ENCODE measurements around the gene GTPBP2. TPM values are rescaled to one million over a fixed set of nuclear protein-coding genes. Genes with fewer than 3 reads are reported as not detected.

GTPBP2 gene
- total RNA-seq, 1 experiment from 2014 or later, result 70.3 TPM

GRCh38 chr6:43572015-43572414 lies 57.0 kb downstream of the GTPBP2 start:
- no peak overlapping the region for H3K4me3 ChIP-seq (ENCODE audit: low read length)
- no peak overlapping the region for H2AFZ ChIP-seq (ENCODE audit: low read length)
- H3K27me3 ChIP-seq (ENCODE audit: low read length), result no peaks in the 10 kb centered on the region
- H3K4me2 ChIP-seq (ENCODE audit: low read depth, low read length, poor library complexity, severe bottlenecking), result no peak overlapping the region
- H3K27ac ChIP-seq (ENCODE audit: low read length), result no peak overlapping the region
- no peaks in the 10 kb centered on the region for H4K20me1 ChIP-seq (ENCODE audit: insufficient read depth, low read depth, low read length)
- H3K4me1 ChIP-seq (ENCODE audit: low read length), result peaks cover 7% of the 10 kb centered on the region
- DNase-seq, result no peak
- no peak overlapping the region for H3K9ac ChIP-seq (ENCODE audit: low read length)
- H3K79me2 ChIP-seq (ENCODE audit: low read length), result peaks cover 39% of the 10 kb centered on the region
- H3K36me3 ChIP-seq (ENCODE audit: insufficient read depth, low read length), result peaks cover 41% of the 10 kb centered on the region
- no peaks in the 10 kb centered on the region for H3K9me2 ChIP-seq (replicated peaks; ENCODE audit: insufficient read depth, low read length)
- H3K9me3 ChIP-seq (ENCODE audit: low read length), result no peaks in the 10 kb centered on the region

GRCh38 chr6:43570876-43571441 lies 58.1 kb downstream of the GTPBP2 start:
- no peak overlapping the region for H3K9ac ChIP-seq (ENCODE audit: low read length)
- no peak for DNase-seq
- H2AFZ ChIP-seq (ENCODE audit: low read length), result no peak overlapping the region
- no peak overlapping the region for H3K4me2 ChIP-seq (ENCODE audit: low read depth, low read length, poor library complexity, severe bottlenecking)
- H3K4me1 ChIP-seq (ENCODE audit: low read length), result peaks cover 6% of the 10 kb centered on the region
- H4K20me1 ChIP-seq (ENCODE audit: insufficient read depth, low read depth, low read length), result no peaks in the 10 kb centered on the region
- H3K27ac ChIP-seq (ENCODE audit: low read length), result no peak overlapping the region
- no peaks in the 10 kb centered on the region for H3K9me2 ChIP-seq (replicated peaks; ENCODE audit: insufficient read depth, low read length)
- H3K36me3 ChIP-seq (ENCODE audit: insufficient read depth, low read length), result peaks cover 44% of the 10 kb centered on the region
- peaks cover 29% of the 10 kb centered on the region for H3K79me2 ChIP-seq (ENCODE audit: low read length)
- no peaks in the 10 kb centered on the region for H3K27me3 ChIP-seq (ENCODE audit: low read length)
- no peak overlapping the region for H3K4me3 ChIP-seq (ENCODE audit: low read length)
- H3K9me3 ChIP-seq (ENCODE audit: low read length), result no peaks in the 10 kb centered on the region

Other genes starting within 250 kb of the GTPBP2 start
- gene ABCC10, start 201.7 kb downstream of the GTPBP2 start, total RNA-seq (2014; rRNA removed; shearing (Covaris generic); ENCODE audit: low replicate concordance), result 33.5 and 44.4 TPM in 2 replicates
- 1.5 and 3.1 TPM in 2 replicates for gene DLK2, start 173.7 kb downstream of the GTPBP2 start, total RNA-seq (2014; rRNA removed; shearing (Covaris generic); ENCODE audit: low replicate concordance)
- 16.3 and 17.3 TPM in 2 replicates for gene TJAP1, start 151.7 kb downstream of the GTPBP2 start, total RNA-seq (2014; rRNA removed; shearing (Covaris generic); ENCODE audit: low replicate concordance)
- gene LRRC73, start 118.9 kb downstream of the GTPBP2 start, total RNA-seq (2014; rRNA removed; shearing (Covaris generic); ENCODE audit: low replicate concordance), result 0.19 and 0.69 TPM in 2 replicates
- gene YIPF3, start 112.3 kb downstream of the GTPBP2 start, total RNA-seq (2014; rRNA removed; shearing (Covaris generic); ENCODE audit: low replicate concordance), result 50.3 and 66.7 TPM in 2 replicates
- 50.0 and 59.4 TPM in 2 replicates for gene POLR1C, start 112.2 kb downstream of the GTPBP2 start, total RNA-seq (2014; rRNA removed; shearing (Covaris generic); ENCODE audit: low replicate concordance)
- 57.9 and 61.2 TPM in 2 replicates for gene XPO5, start 53.2 kb downstream of the GTPBP2 start, total RNA-seq (2014; rRNA removed; shearing (Covaris generic); ENCODE audit: low replicate concordance)
- gene POLH, start 53.1 kb downstream of the GTPBP2 start, total RNA-seq (2014; rRNA removed; shearing (Covaris generic); ENCODE audit: low replicate concordance), result 10.3 and 15.4 TPM in 2 replicates
- gene MAD2L1BP, start 6.6 kb upstream of the GTPBP2 start, total RNA-seq (2014; rRNA removed; shearing (Covaris generic); ENCODE audit: low replicate concordance), result 28.5 and 32.2 TPM in 2 replicates
- gene RSPH9, start 15.8 kb upstream of the GTPBP2 start, total RNA-seq (2014; rRNA removed; shearing (Covaris generic); ENCODE audit: low replicate concordance), result not detected in 2 replicates
- gene MRPS18A, start 58.5 kb upstream of the GTPBP2 start, total RNA-seq (2014; rRNA removed; shearing (Covaris generic); ENCODE audit: low replicate concordance), result 53.2 and 82.4 TPM in 2 replicates
- gene VEGFA, start 140.9 kb upstream of the GTPBP2 start, total RNA-seq (2014; rRNA removed; shearing (Covaris generic); ENCODE audit: low replicate concordance), result 146 and 217 TPM in 2 replicates